T-helper 2 cell treated with Interferon-gamma antibody and Interleukin-4, amounts not matched to agents 100 ng/mL and 5 ng/mL, for 36 hours (primary cell): ENCODE measurements around the gene TAF4. TPM values are rescaled to one million over a fixed set of nuclear protein-coding genes. Genes with fewer than 3 reads are reported as not detected.
"Not testable (repeated sequence)": the region's sequence is repeated elsewhere in the genome, so short reads cannot be mapped to it uniquely, and the experiment has no call there.

Experiments
- intact Hi-C: fragments of 100-400 bp; cut with micrococcal nuclease; formaldehyde crosslinking; loops from one replicate; pipeline ENCODE4 v1.15.1; 2023
- total RNA-seq: library from RNA; stranded (reverse); gene quantifications from 2 replicates; pipeline ENCODE4 v1.2.3, GENCODE V29; 2022

Gene TAF4
- total RNA-seq = 23.7 and 28.5 TPM in 2 replicates

GRCh38 chr20:62065674-62066338 is at the start of gene TAF4:
TAF4 (minus strand) TSS chr20:62065881; CDS start chr20:62065810, 71 bp downstream.
- intact Hi-C loops = loop anchor here (1.0 to 2.0 kb wide), 5 partner anchors 56 to 237 kb away; partner anchors contain the start of genes ADRM1, LSM14B, MTG2 and OSBPL2

- intact Hi-C loops = no loop called here
Observed at GRCh38 chr20:62114894-62115293, 49.2 kb upstream of the TAF4 start.

- intact Hi-C loops = no loop called here
Observed at GRCh38 chr20:62112368-62112767, 46.7 kb upstream of the TAF4 start.

- intact Hi-C loops = no loop called here
Observed at GRCh38 chr20:62111148-62111547, 45.5 kb upstream of the TAF4 start.

- intact Hi-C loops = no loop called here
Observed at GRCh38 chr20:62105592-62105991, 39.9 kb upstream of the TAF4 start.

GRCh38 chr20:62104791-62105345 is 39.2 kb upstream of the TAF4 start:
- intact Hi-C loops = no loop called here

- intact Hi-C loops = no loop called here
Observed at GRCh38 chr20:62104234-62104789, 38.6 kb upstream of the TAF4 start.

- intact Hi-C loops = no loop called here
Observed at GRCh38 chr20:62103508-62104233, 38.0 kb upstream of the TAF4 start.

- intact Hi-C loops = no loop called here
Observed at GRCh38 chr20:62101078-62101477, 35.4 kb upstream of the TAF4 start.

GRCh38 chr20:62097881-62098407 is 32.3 kb upstream of the TAF4 start:
- intact Hi-C loops = no loop called here

GRCh38 chr20:62096421-62097380 is 31.0 kb upstream of the TAF4 start:
- intact Hi-C loops = no loop called here

GRCh38 chr20:62089393-62089792 is 23.7 kb upstream of the TAF4 start:
- intact Hi-C loops = no loop called here

GRCh38 chr20:62088258-62089127 is 22.8 kb upstream of the TAF4 start:
- intact Hi-C loops = no loop called here

- intact Hi-C loops = no loop called here
Observed at GRCh38 chr20:62087632-62088031, 22.0 kb upstream of the TAF4 start.

- intact Hi-C loops = no loop called here
Observed at GRCh38 chr20:62087227-62087626, 21.5 kb upstream of the TAF4 start.

GRCh38 chr20:62085206-62085605 is 19.5 kb upstream of the TAF4 start:
- intact Hi-C loops = no loop called here

GRCh38 chr20:62084224-62084623 is 18.5 kb upstream of the TAF4 start:
- intact Hi-C loops = not testable (repeated sequence)

- intact Hi-C loops = no loop called here
Observed at GRCh38 chr20:62083312-62083711, 17.6 kb upstream of the TAF4 start.

- intact Hi-C loops = no loop called here
Observed at GRCh38 chr20:62080249-62080990, 14.7 kb upstream of the TAF4 start.
